HEK293 (cell line): ENCODE measurements around the gene ARHGAP10.

Experiments
- CTCF ChIA-PET: fragments of 350-600 bp; formaldehyde crosslinking; extraction: SDS; loops from one replicate; lab custom pipeline; 2021; ENCODE audit warnings: antibody characterized with exemption; lab: Yijun Ruan, JAX
- POLR2A ChIA-PET: fragments of 300-600 bp; formaldehyde crosslinking; extraction: SDS; loops from one replicate; lab custom pipeline; 2020; ENCODE audit warnings: antibody characterized with exemption, inconsistent platforms; lab: Yijun Ruan, JAX
- H3K27ac ChIP-seq: fragments of 200-500 bp; sonication (Bioruptor generic); 2 replicates; pipeline ENCODE4 v1.5.1; 2014; ENCODE audit warnings: low read depth, low read length, control low read depth, inconsistent platforms; ENCODE audit errors: extremely low read depth
- H3K36me3 ChIP-seq, 2 experiments: fragments of 200-500 bp in 1 of 2; sonication (Bioruptor generic) in 1 of 2; 1 replicate in 1 of 2; 2 replicates in 1 of 2; pipeline ENCODE4 v1.5.1; 2014 to 2017; ENCODE audit warnings: inconsistent platforms in 2 of 2, low read length in 2 of 2; ENCODE audit not compliant: control insufficient read depth in 2 of 2, insufficient read depth in 1 of 2
- H3K4me1 ChIP-seq: fragments of 200-500 bp; sonication (Bioruptor generic); 2 replicates; pipeline ENCODE4 v1.5.1; 2014; ENCODE audit warnings: mild to moderate bottlenecking, low read length, inconsistent platforms; ENCODE audit not compliant: control insufficient read depth, insufficient read depth
- H3K4me3 ChIP-seq: 2 replicates; pipeline ENCODE4 v1.5.1; 2011; ENCODE audit warnings: low read depth, mild to moderate bottlenecking, control low read depth, low read length, moderate library complexity
- H3K9me3 ChIP-seq: fragments of 200-500 bp; sonication (Bioruptor generic); 2 replicates; pipeline ENCODE4 v1.5.1; 2014; ENCODE audit warnings: low read depth, low read length, inconsistent platforms; ENCODE audit not compliant: control insufficient read depth, insufficient read depth
- EGR2 ChIP-seq: fragments of 450-650 bp; formaldehyde crosslinking; IDR thresholded peaks from 2 replicates; pipeline ENCODE4 v1.5.1; 2016; ENCODE audit warnings: low read depth, missing biosample characterization, missing genetic modification characterization
- GFI1B ChIP-seq: fragments of 450-650 bp; formaldehyde crosslinking; IDR thresholded peaks from 2 replicates; pipeline ENCODE4 v1.5.1; 2016; ENCODE audit warnings: missing biosample characterization, missing genetic modification characterization
- GLIS2 ChIP-seq: fragments of 450-650 bp; formaldehyde crosslinking; IDR thresholded peaks from 2 replicates; pipeline ENCODE4 v1.5.1; 2016; ENCODE audit warnings: missing biosample characterization, missing genetic modification characterization
- ZBTB48 ChIP-seq: fragments of 450-650 bp; formaldehyde crosslinking; IDR thresholded peaks from 2 replicates; pipeline ENCODE4 v1.5.1; 2016; ENCODE audit warnings: missing biosample characterization, missing genetic modification characterization
- ZEB2 ChIP-seq: fragments of 450-650 bp; formaldehyde crosslinking; IDR thresholded peaks from 2 replicates; pipeline ENCODE4 v1.5.1; 2016; ENCODE audit warnings: missing biosample characterization, missing genetic modification characterization
- ZFP41 ChIP-seq: fragments of 450-650 bp; formaldehyde crosslinking; IDR thresholded peaks from 2 replicates; pipeline ENCODE4 v1.5.1; 2016; ENCODE audit warnings: missing biosample characterization, missing genetic modification characterization, borderline replicate concordance
- ZNF146 ChIP-seq: fragments of 450-650 bp; formaldehyde crosslinking; IDR thresholded peaks from 2 replicates; pipeline ENCODE4 v1.5.1; 2016; ENCODE audit warnings: missing biosample characterization, missing genetic modification characterization
- ZNF239 ChIP-seq: fragments of 450-650 bp; formaldehyde crosslinking; IDR thresholded peaks from 2 replicates; pipeline ENCODE4 v1.5.1; 2016; ENCODE audit warnings: missing biosample characterization, missing genetic modification characterization
- ZNF433 ChIP-seq: fragments of 450-650 bp; formaldehyde crosslinking; IDR thresholded peaks from 2 replicates; pipeline ENCODE4 v1.5.1; 2016; ENCODE audit warnings: missing biosample characterization, missing genetic modification characterization, low read depth
- ZNF510 ChIP-seq: fragments of 450-650 bp; formaldehyde crosslinking; IDR thresholded peaks from 2 replicates; pipeline ENCODE4 v1.5.1; 2018; ENCODE audit warnings: mild to moderate bottlenecking, missing genetic modification characterization, missing biosample characterization; ENCODE audit not compliant: insufficient replicate concordance
- ZNF555 ChIP-seq: fragments of 450-650 bp; formaldehyde crosslinking; conservative IDR thresholded peaks from 2 replicates; pipeline ENCODE4 v1.5.1; 2017; ENCODE audit warnings: missing biosample characterization, mild to moderate bottlenecking, missing genetic modification characterization, inconsistent platforms
- ZNF623 ChIP-seq: fragments of 450-650 bp; formaldehyde crosslinking; IDR thresholded peaks from 2 replicates; pipeline ENCODE4 v1.5.1; 2016; ENCODE audit warnings: missing biosample characterization, missing genetic modification characterization
- ZNF624 ChIP-seq: fragments of 450-650 bp; formaldehyde crosslinking; IDR thresholded peaks from 2 replicates; pipeline ENCODE4 v1.5.1; 2017; ENCODE audit warnings: missing biosample characterization, missing genetic modification characterization
- ZNF677 ChIP-seq: fragments of 450-650 bp; IDR thresholded peaks from 2 replicates; pipeline ENCODE4 v1.5.0; 2018; ENCODE audit warnings: missing biosample characterization, mild to moderate bottlenecking, missing genetic modification characterization, moderate library complexity
- ZNF785 ChIP-seq: fragments of 450-650 bp; formaldehyde crosslinking; IDR thresholded peaks from 2 replicates; pipeline ENCODE4 v1.5.1; 2016; ENCODE audit warnings: missing biosample characterization, missing genetic modification characterization
- TF ChIP-seq, protein P1 (sequence below): IDR thresholded peaks from 2 replicates; pipeline ENCODE4 v1.6.1; 2011; ENCODE audit warnings: mild to moderate bottlenecking, low read depth, low read length, borderline replicate concordance
- TF ChIP-seq, protein P2 (sequence below): fragments of 450-650 bp; formaldehyde crosslinking; optimal IDR thresholded peaks from 2 replicates; pipeline ENCODE3; 2016; ENCODE audit warnings: missing biosample characterization, mild to moderate bottlenecking, missing genetic modification characterization
- TF ChIP-seq, protein P3 (sequence below): fragments of 450-650 bp; formaldehyde crosslinking; conservative IDR thresholded peaks from 2 replicates; pipeline ENCODE4 v1.5.1; 2016; ENCODE audit warnings: low read depth, missing biosample characterization, missing genetic modification characterization
- TF ChIP-seq, protein P4 (sequence below): fragments of 450-650 bp; formaldehyde crosslinking; IDR thresholded peaks from 2 replicates; pipeline ENCODE4 v1.5.1; 2016; ENCODE audit warnings: missing biosample characterization, missing genetic modification characterization

The ARHGAP10 gene

DNA sequence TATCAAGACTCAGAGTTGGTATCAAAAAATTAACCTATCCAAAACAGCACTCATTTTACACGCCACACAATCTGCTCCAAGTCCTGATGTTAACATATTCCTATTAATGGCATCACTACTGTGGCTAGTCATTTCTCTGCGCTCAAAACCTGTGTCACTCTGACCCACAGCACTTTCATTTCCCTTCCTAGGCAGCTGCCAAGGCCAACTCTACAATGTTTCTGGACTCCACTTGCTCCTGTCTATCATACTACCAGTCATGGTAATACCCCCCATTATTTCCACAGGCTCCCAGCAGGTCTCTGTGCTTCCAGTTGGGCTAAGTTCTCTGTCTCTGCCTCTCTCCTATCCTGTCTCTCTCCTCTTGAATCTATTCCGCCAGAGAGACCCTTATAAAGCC lies 386.7 kb downstream of the ARHGAP10 start:
- H3K27ac ChIP-seq: no peak overlapping the region
- ChIA-PET POLR2A (no interaction called here), CTCF (no interaction called here)
- H3K36me3 ChIP-seq: peaks cover 0 to 17% of the 10 kb centered on the region in 2 experiments; a peak in 2 of 3 replicates
- peaks cover 7% of the 10 kb centered on the region; the same call in 1 of the 2 replicates for H3K4me1 ChIP-seq
- H3K9me3 ChIP-seq: no peaks in the 10 kb centered on the region
- H3K4me3 ChIP-seq: no peak overlapping the region
- TF ChIP-seq ZNF623 (tag by site-specific recombination) (no peak), ZNF510 (tag by site-specific recombination) (no peak), GLIS2 (tag by site-specific recombination) (no peak), ZNF785 (tag by site-specific recombination) (no peak)
- TF ChIP-seq, protein P1, sequence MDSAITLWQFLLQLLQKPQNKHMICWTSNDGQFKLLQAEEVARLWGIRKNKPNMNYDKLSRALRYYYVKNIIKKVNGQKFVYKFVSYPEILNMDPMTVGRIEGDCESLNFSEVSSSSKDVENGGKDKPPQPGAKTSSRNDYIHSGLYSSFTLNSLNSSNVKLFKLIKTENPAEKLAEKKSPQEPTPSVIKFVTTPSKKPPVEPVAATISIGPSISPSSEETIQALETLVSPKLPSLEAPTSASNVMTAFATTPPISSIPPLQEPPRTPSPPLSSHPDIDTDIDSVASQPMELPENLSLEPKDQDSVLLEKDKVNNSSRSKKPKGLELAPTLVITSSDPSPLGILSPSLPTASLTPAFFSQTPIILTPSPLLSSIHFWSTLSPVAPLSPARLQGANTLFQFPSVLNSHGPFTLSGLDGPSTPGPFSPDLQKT: no peak
- TF ChIP-seq, protein P2, sequence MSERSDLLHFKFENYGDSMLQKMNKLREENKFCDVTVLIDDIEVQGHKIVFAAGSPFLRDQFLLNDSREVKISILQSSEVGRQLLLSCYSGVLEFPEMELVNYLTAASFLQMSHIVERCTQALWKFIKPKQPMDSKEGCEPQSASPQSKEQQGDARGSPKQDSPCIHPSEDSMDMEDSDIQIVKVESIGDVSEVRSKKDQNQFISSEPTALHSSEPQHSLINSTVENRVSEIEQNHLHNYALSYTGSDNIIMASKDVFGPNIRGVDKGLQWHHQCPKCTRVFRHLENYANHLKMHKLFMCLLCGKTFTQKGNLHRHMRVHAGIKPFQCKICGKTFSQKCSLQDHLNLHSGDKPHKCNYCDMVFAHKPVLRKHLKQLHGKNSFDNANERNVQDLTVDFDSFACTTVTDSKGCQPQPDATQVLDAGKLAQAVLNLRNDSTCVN (tag by site-specific recombination): no peak

DNA sequence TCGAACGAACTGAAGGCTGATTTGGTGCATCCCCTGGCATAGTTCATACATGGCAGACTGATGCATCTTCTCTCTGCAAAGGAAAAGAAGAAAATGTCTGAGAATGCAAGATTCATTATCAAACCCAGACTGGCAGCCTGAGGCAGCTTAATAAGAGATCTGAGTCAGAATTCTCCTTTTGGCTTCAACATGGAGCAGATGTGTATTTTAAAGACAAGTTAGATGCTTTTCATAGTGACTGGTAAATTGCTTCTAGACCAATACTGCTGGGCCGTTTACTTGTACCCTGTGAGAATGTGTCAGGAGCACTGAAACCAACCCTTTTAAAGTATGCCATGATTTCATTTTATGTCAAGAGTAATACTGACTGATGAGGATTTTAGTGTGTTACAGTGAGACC lies 388.3 kb downstream of the ARHGAP10 start:
- POLR2A ChIA-PET: no interaction called here
- Histone ChIP-seq H3K27ac (no peak overlapping the region), H3K4me1 (peaks cover 7% of the 10 kb centered on the region; the same call in 1 of the 2 replicates), H3K36me3 (peaks cover 0 to 12% of the 10 kb centered on the region in 2 experiments; a peak in 1 of 3 replicates), H3K4me3 (no peak overlapping the region), H3K9me3 (no peaks in the 10 kb centered on the region)
- TF ChIP-seq EGR2 (tag by site-specific recombination): no peak
- TF ChIP-seq ZNF624 (tag by site-specific recombination): no peak
- no peak for TF ChIP-seq ZBTB48 (tag by site-specific recombination)
- TF ChIP-seq, protein P3, sequence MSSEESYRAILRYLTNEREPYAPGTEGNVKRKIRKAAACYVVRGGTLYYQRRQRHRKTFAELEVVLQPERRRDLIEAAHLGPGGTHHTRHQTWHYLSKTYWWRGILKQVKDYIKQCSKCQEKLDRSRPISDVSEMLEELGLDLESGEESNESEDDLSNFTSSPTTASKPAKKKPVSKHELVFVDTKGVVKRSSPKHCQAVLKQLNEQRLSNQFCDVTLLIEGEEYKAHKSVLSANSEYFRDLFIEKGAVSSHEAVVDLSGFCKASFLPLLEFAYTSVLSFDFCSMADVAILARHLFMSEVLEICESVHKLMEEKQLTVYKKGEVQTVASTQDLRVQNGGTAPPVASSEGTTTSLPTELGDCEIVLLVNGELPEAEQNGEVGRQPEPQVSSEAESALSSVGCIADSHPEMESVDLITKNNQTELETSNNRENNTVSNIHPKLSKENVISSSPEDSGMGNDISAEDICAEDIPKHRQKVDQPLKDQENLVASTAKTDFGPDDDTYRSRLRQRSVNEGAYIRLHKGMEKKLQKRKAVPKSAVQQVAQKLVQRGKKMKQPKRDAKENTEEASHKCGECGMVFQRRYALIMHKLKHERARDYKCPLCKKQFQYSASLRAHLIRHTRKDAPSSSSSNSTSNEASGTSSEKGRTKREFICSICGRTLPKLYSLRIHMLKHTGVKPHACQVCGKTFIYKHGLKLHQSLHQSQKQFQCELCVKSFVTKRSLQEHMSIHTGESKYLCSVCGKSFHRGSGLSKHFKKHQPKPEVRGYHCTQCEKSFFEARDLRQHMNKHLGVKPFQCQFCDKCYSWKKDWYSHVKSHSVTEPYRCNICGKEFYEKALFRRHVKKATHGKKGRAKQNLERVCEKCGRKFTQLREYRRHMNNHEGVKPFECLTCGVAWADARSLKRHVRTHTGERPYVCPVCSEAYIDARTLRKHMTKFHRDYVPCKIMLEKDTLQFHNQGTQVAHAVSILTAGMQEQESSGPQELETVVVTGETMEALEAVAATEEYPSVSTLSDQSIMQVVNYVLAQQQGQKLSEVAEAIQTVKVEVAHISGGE (tag by site-specific recombination): no peak
- no peak for TF ChIP-seq ZNF677 (tag by site-specific recombination)
- TF ChIP-seq ZFP41 (tag by site-specific recombination): no peak
- no peak for TF ChIP-seq ZNF555 (tag by site-specific recombination)
- no peak for TF ChIP-seq ZNF433 (tag by site-specific recombination)
- TF ChIP-seq GFI1B (tag by site-specific recombination): no peak
- TF ChIP-seq, protein P2 (tag by site-specific recombination): no peak
- TF ChIP-seq ZEB2: no peak
- TF ChIP-seq ZNF239 (tag by site-specific recombination): no peak
- TF ChIP-seq ZNF146 (tag by site-specific recombination): no peak
- TF ChIP-seq, protein P4, sequence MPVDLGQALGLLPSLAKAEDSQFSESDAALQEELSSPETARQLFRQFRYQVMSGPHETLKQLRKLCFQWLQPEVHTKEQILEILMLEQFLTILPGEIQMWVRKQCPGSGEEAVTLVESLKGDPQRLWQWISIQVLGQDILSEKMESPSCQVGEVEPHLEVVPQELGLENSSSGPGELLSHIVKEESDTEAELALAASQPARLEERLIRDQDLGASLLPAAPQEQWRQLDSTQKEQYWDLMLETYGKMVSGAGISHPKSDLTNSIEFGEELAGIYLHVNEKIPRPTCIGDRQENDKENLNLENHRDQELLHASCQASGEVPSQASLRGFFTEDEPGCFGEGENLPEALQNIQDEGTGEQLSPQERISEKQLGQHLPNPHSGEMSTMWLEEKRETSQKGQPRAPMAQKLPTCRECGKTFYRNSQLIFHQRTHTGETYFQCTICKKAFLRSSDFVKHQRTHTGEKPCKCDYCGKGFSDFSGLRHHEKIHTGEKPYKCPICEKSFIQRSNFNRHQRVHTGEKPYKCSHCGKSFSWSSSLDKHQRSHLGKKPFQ (tag by site-specific recombination): no peak
- CTCF ChIA-PET: no interaction called here
